ACC112 (cell line): ENCODE results near the gene HIVEP3.

Source experiments
- H2AFZ ChIP-seq: fragments of 200-600 bp; sonication (generic); one replicate; pipeline ENCODE4 v1.6.0; 2017; ENCODE audit warnings: antibody characterized with exemption, low read length; ENCODE audit not compliant: unreplicated experiment
- H3K27ac ChIP-seq: fragments of 200-600 bp; sonication (generic); 2 replicates; pipeline ENCODE4 v1.5.1; 2014; ENCODE audit warnings: low read depth, mild to moderate bottlenecking, antibody characterized with exemption, low read length, moderate library complexity
- H3K27me3 ChIP-seq: fragments of 200-600 bp; sonication (generic); 2 replicates; pipeline ENCODE4 v1.6.1; 2014; ENCODE audit warnings: mild to moderate bottlenecking, antibody characterized with exemption, low read length, moderate library complexity, mixed read lengths; ENCODE audit not compliant: insufficient read depth
- H3K36me3 ChIP-seq: fragments of 200-600 bp; sonication (generic); 2 replicates; pipeline ENCODE4 v1.6.1; 2016; ENCODE audit warnings: mild to moderate bottlenecking, antibody characterized with exemption, low read length, moderate library complexity, mixed read lengths; ENCODE audit not compliant: insufficient read depth
- H3K4me1 ChIP-seq: fragments of 200-600 bp; sonication (generic); one replicate; pipeline ENCODE4 v1.6.1; 2016; ENCODE audit warnings: low read length, mixed read lengths; ENCODE audit not compliant: insufficient read depth, unreplicated experiment, control insufficient read depth
- H3K4me3 ChIP-seq: fragments of 200-600 bp; sonication (generic); 2 replicates; pipeline ENCODE4 v1.5.1; 2014; ENCODE audit warnings: mild to moderate bottlenecking, low read depth, low read length
- H3K79me2 ChIP-seq: fragments of 200-600 bp; sonication (generic); one replicate; pipeline ENCODE4 v1.6.0; 2016; ENCODE audit warnings: low read length; ENCODE audit not compliant: control insufficient read depth, unreplicated experiment, insufficient read depth

The HIVEP3 gene

GRCh38 chr1:41675401-41675800 lies 243.3 kb downstream of the HIVEP3 start:
- Histone ChIP-seq H3K27me3 (no peaks in the 10 kb centered on the region), H3K36me3 (no peaks in the 10 kb centered on the region), H3K27ac (no peak overlapping the region), H3K79me2 (no peaks in the 10 kb centered on the region), H3K4me3 (no peak overlapping the region), H2AFZ (no peak overlapping the region), H3K4me1 (peaks cover 32% of the 10 kb centered on the region)

GRCh38 chr1:41674522-41674921 lies 244.2 kb downstream of the HIVEP3 start:
- Histone ChIP-seq H3K27ac (no peak overlapping the region), H3K4me1 (peaks cover 37% of the 10 kb centered on the region), H3K4me3 (no peak overlapping the region), H3K27me3 (no peaks in the 10 kb centered on the region), H3K36me3 (no peaks in the 10 kb centered on the region), H3K79me2 (no peaks in the 10 kb centered on the region), H2AFZ (no peak overlapping the region)

- Histone ChIP-seq H3K36me3 (no peaks in the 10 kb centered on the region), H2AFZ (no peak overlapping the region), H3K79me2 (no peaks in the 10 kb centered on the region), H3K4me3 (no peak overlapping the region), H3K4me1 (peaks cover 37% of the 10 kb centered on the region), H3K27ac (no peak overlapping the region), H3K27me3 (no peaks in the 10 kb centered on the region)
Observed at GRCh38 chr1:41673806-41674205, 244.9 kb downstream of the HIVEP3 start.

DNA sequence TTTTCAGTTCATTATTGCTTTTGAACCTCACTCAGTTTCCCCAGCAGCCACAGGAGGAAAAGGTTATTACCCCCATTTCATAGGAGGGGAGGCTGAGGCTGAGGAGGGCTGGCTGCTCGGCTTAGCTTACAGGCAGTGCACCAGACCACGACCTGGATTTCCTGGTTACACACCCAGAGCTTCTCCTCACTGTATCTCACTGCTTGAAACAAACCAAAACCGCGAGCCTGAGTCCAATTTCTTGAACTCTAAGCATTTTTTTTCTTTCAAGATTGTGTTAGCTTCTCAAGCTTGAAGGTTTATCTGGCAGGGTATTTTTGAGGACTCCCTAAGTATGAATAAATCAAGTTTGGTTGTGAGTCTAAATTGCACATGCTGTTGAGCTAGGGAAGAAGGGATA lies 245.3 kb downstream of the HIVEP3 start:
- H3K27ac ChIP-seq: no peak overlapping the region
- H3K36me3 ChIP-seq: no peaks in the 10 kb centered on the region
- H3K27me3 ChIP-seq: no peaks in the 10 kb centered on the region
- no peak overlapping the region for H2AFZ ChIP-seq
- H3K4me3 ChIP-seq: no peak overlapping the region
- H3K4me1 ChIP-seq: peaks cover 34% of the 10 kb centered on the region
- H3K79me2 ChIP-seq: no peaks in the 10 kb centered on the region

DNA sequence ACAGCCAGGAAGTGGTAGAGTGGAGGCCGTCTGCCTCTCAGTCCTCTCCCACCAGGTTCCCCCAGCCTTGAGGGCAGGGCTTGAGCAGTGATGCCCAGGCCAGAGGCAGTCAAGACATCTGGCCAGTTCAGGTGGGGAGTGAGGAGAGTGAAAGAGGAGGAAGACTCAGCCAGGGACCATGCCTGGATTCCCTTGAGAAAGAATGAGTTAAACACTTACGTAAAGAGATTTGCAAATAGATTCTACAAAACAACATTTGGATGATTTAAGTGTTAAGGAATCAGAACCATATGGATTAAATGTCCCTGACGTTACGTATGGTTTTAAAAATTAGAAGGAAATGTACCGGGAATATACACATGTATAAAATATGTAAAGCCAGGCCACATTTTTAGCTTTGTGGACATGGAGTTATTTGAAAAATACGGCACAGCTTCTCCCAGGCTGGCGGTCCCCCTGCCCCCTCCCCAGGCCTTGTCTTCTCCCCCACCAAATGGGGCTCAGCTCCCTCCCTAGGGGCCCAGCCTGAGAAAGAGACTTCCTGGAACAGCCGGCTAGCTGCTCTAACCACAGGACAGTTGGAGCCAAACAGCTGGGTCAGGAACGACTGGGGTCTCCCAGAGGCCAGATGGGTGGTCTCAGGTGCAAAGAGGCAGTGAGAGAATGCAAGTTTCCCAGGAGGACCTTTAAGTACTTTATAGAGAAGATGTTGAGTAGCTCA lies 245.9 kb downstream of the HIVEP3 start:
- Histone ChIP-seq H3K79me2 (no peaks in the 10 kb centered on the region), H3K4me3 (no peak overlapping the region), H3K36me3 (no peaks in the 10 kb centered on the region), H3K27me3 (no peaks in the 10 kb centered on the region), H2AFZ (no peak overlapping the region), H3K4me1 (peaks cover 28% of the 10 kb centered on the region), H3K27ac (no peak overlapping the region)

GRCh38 chr1:41672173-41672572 lies 246.5 kb downstream of the HIVEP3 start:
- H3K79me2 ChIP-seq: no peaks in the 10 kb centered on the region
- no peaks in the 10 kb centered on the region for H3K27me3 ChIP-seq
- H2AFZ ChIP-seq: no peak overlapping the region
- H3K36me3 ChIP-seq: no peaks in the 10 kb centered on the region
- H3K4me1 ChIP-seq: peaks cover 30% of the 10 kb centered on the region
- H3K4me3 ChIP-seq: no peak overlapping the region
- no peak overlapping the region for H3K27ac ChIP-seq

GRCh38 chr1:41671116-41671755 lies 247.5 kb downstream of the HIVEP3 start:
- no peaks in the 10 kb centered on the region for H3K27me3 ChIP-seq
- H3K4me1 ChIP-seq: peaks cover 39% of the 10 kb centered on the region
- H3K27ac ChIP-seq: no peak overlapping the region

DNA sequence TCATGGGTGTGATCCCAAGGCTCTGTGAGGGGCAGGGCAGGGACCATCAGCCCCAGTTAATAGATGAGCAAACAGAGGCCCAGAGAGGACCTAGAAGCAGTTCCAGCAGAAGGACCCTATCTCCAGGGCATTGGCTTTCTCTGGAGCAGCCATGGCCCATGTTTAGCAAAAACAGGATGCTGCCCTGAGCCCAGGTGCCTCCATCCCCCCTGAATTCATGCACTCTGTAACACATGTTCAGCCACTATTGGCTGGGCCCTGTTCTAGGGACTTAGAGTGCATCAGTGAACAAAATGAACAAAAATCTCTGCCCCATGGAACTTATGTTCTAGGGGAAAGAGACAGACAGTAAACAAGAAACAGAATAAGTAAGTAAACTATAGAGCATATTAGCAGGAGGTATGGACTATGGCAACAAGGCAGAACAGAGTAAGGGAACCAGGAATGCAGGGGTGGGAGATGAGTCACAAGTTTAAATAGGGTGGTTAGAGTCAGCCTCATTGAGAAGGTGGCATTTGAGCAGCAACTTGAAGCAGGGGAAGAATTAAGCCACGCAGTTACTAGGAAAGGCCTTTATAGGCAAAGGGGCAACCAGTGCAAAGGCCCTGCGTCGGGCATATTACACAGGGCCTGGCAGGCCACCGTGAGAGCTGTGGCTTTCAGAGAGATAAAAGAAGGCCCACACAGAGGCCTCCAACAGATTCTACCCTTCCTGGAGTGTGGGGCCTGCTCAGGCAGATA lies 248.3 kb downstream of the HIVEP3 start:
- no peak overlapping the region for H3K4me3 ChIP-seq
- no peaks in the 10 kb centered on the region for H3K79me2 ChIP-seq
- no peak overlapping the region for H3K27ac ChIP-seq
- peaks cover 46% of the 10 kb centered on the region for H3K4me1 ChIP-seq
- H3K36me3 ChIP-seq: no peaks in the 10 kb centered on the region
- H2AFZ ChIP-seq: no peak overlapping the region
- no peaks in the 10 kb centered on the region for H3K27me3 ChIP-seq

More at GRCh38 chr1:41671116-41671755, 247.5 kb downstream of the HIVEP3 start:
- H3K79me2 ChIP-seq: no peaks in the 10 kb centered on the region
- H3K4me3 ChIP-seq: no peak overlapping the region
- no peak overlapping the region for H2AFZ ChIP-seq
- no peaks in the 10 kb centered on the region for H3K36me3 ChIP-seq

DNA sequence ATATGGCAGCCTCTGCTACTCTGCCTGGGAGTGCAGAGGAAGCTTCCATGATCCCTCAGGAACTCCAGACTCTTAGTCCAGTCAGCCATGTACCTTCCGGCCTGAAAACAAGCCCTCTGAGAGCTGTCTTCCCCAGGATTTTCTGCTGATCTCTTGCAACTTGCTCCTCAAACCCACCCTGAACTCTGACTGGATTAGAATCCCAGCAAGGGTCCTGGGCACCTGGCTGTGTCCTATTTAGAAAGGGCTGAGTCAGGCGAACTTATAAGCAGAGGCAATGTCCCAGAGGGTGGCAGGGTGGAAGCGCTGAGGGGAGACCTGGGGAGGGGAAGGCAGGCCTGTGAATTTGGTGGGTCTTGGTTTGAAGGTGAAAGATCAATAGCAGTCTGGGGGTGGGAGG lies 249.8 kb downstream of the HIVEP3 start:
- Histone ChIP-seq H2AFZ (no peak overlapping the region), H3K27me3 (no peaks in the 10 kb centered on the region), H3K4me3 (no peak overlapping the region), H3K27ac (no peak overlapping the region), H3K36me3 (no peaks in the 10 kb centered on the region), H3K4me1 (peaks cover 56% of the 10 kb centered on the region), H3K79me2 (no peaks in the 10 kb centered on the region)

- Histone ChIP-seq H3K36me3 (no peaks in the 10 kb centered on the region), H3K79me2 (no peaks in the 10 kb centered on the region), H3K4me3 (no peak overlapping the region), H2AFZ (no peak overlapping the region), H3K4me1 (peaks cover 56% of the 10 kb centered on the region), H3K27ac (no peak overlapping the region), H3K27me3 (no peaks in the 10 kb centered on the region)
Observed at GRCh38 chr1:41668054-41668660, 250.6 kb downstream of the HIVEP3 start.
